Measurements from ENCODE around the gene CRYBG2. TPM values are rescaled to one million over a fixed set of nuclear protein-coding genes. Genes with fewer than 3 reads are reported as not detected.
A peak's percentile ranks its signal among the peaks of the same experiment; 100 is the strongest.

CRYBG2 gene
- total RNA-seq, 3 donors from 2014 or later (not counting 1 experiment from before 2014, with no cell fraction given): 2.5 to 5.8 (median 3.2) TPM

- WGBS (ENCODE audit: insufficient coverage): 20% methylated on average over 12 of the region's 16 CpGs
- peaks cover 49 to 53% of the 10 kb centered on the region in 2 donors for H3K4me1 Mint-ChIP-seq
- H3K27ac Mint-ChIP-seq: peak overlapping the region; percentile 79 to 88
- Histone ChIP-seq H3K4me1 (ENCODE audit: control insufficient read depth, insufficient read depth, low read length) (peaks cover 55% of the 10 kb centered on the region), H3K9me3 (ENCODE audit: control insufficient read depth, insufficient read depth, low read length) (no peaks in the 10 kb centered on the region), H3K4me3 (ENCODE audit: low read length) (no peak overlapping the region), H3K36me3 (ENCODE audit: control insufficient read depth, insufficient read depth, low read length) (peaks cover 33% of the 10 kb centered on the region), H3K27ac (ENCODE audit: low read length) (peak overlapping the region; percentile 25), H3K27me3 (ENCODE audit: control insufficient read depth, insufficient read depth, low read length) (no peaks in the 10 kb centered on the region)
- ATAC-seq (peak; percentile 89 to 94 (median 91)), DNase-seq (peak; percentile 95)
- intact Hi-C loops (cut with micrococcal nuclease): loop anchor here (1.0 to 5.0 kb wide), 5 partner anchors 37 to 216 kb away; partner anchors contain the start of gene ZNF593
- H3K4me3 Mint-ChIP-seq: peak overlapping the region; percentile 92
- peak; percentile 86 for TF ChIP-seq CTCF (IDR thresholded peaks at IDR 0.05)
- H3K27me3 Mint-ChIP-seq (ENCODE audit: low read depth in 2 of 2): no peaks in the 10 kb centered on the region
- no peaks in the 10 kb centered on the region for H3K9me3 Mint-ChIP-seq
- H3K36me3 Mint-ChIP-seq: peaks cover 7% of the 10 kb centered on the region
These were observed 32.5 kb downstream of the CRYBG2 start for GRCh38 chr1:26321315-26322041.

DNA sequence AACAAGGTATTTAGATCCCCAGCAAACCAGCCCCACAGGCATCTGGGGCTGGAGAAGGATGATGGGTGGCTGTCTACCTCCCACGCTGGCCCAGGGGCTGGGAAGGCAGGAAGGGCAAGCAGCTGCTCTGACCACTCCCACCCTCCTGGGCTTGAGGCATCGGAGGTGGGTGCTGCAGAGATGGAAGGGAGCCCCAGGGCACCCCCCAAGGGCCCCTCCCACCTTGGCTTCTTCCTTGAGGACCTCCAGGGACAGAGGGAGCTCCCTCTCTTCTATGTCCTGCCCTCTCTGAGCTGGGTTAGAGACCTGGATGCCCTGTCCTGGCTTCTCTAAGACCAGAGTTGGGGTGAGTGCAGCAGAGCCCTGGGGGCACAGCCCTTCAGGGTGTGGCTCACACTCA lies 33.0 kb downstream of the CRYBG2 start:
- Histone ChIP-seq H3K36me3 (ENCODE audit: control insufficient read depth, insufficient read depth, low read length) (peaks cover 33% of the 10 kb centered on the region), H3K27me3 (ENCODE audit: control insufficient read depth, insufficient read depth, low read length) (no peaks in the 10 kb centered on the region), H3K4me3 (ENCODE audit: low read length) (no peak overlapping the region), H3K9me3 (ENCODE audit: control insufficient read depth, insufficient read depth, low read length) (no peaks in the 10 kb centered on the region), H3K4me1 (ENCODE audit: control insufficient read depth, insufficient read depth, low read length) (peaks cover 61% of the 10 kb centered on the region), H3K27ac (ENCODE audit: low read length) (peak overlapping the region; percentile 25)
- ATAC-seq (peak in 1 of 3 donors; percentile 4), DNase-seq (no peak)
- TF ChIP-seq CTCF (IDR thresholded peaks at IDR 0.05): no peak
- WGBS (ENCODE audit: insufficient coverage): 65% methylated on average over 2 of the region's 2 CpGs
- no peaks in the 10 kb centered on the region for H3K9me3 Mint-ChIP-seq
- H3K27me3 Mint-ChIP-seq (ENCODE audit: low read depth in 2 of 2): no peaks in the 10 kb centered on the region
- peaks cover 53 to 54% of the 10 kb centered on the region in 2 donors for H3K4me1 Mint-ChIP-seq
- intact Hi-C loops (cut with micrococcal nuclease): loop anchor here (1.0 to 5.0 kb wide), 5 partner anchors 36 to 216 kb away; partner anchors contain the start of gene ZNF593
- peak overlapping the region; percentile 96 for H3K4me3 Mint-ChIP-seq
- H3K27ac Mint-ChIP-seq: peak overlapping the region; percentile 79 to 88
- H3K36me3 Mint-ChIP-seq: peaks cover 7% of the 10 kb centered on the region

DNA sequence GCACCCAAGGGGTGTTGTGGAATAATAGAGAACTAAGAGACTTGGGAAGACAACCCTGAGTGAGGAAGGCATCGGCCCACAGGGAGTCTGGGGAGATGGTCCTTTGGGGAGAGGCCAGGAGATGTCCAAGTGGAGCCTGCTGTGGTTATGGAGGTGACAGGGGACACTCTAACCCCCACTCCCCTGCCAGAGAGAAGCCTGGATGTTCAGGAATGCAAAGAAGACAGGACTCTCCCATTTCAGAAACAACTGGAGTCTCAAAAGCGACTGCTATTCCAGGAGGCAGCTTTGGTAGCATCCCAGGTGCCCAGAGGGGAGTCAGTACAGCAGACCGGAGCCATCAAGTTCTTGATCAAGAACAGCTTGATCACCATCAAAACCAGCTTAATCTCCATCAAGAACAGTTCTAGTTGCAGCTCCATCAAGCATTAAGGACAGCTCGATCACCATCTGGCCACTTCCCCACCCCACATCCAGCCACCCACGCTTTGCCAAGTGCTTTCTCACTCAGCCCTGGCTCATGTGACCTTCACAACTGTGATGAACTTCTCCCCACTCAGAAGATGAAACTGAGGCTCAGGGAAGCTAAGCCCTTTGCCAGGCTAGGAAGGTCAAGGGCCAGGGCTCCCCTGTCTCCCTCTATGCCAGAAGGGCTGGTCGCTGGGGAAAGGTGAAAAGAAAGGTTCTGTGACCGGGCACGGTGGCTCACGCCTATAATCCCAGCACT lies 35.4 kb downstream of the CRYBG2 start:
- WGBS (ENCODE audit: insufficient coverage): 19% methylated on average over 9 of the region's 9 CpGs
- H3K4me3 Mint-ChIP-seq: peak overlapping the region; percentile 96
- peak overlapping the region; percentile 30 for H3K27ac ChIP-seq (ENCODE audit: low read length)
- DNase-seq (peak in 1 of 2 donors; percentile 38), ATAC-seq (peak in 2 of 3 donors; percentile 16 to 24)
- peak overlapping the region; percentile 67 for H3K4me3 ChIP-seq (ENCODE audit: low read length)
- no peak for TF ChIP-seq CTCF (IDR thresholded peaks at IDR 0.05)
- H3K4me1 ChIP-seq (ENCODE audit: control insufficient read depth, insufficient read depth, low read length): peaks cover 85% of the 10 kb centered on the region
- H3K27me3 ChIP-seq (ENCODE audit: control insufficient read depth, insufficient read depth, low read length): no peaks in the 10 kb centered on the region
- intact Hi-C loops (cut with micrococcal nuclease): loop anchor here (10.0 kb wide), 1 partner anchor 56 kb away; the partner anchor contains the start of gene ZNF683
- peaks cover 7% of the 10 kb centered on the region for H3K36me3 Mint-ChIP-seq
- H3K9me3 Mint-ChIP-seq: no peaks in the 10 kb centered on the region
- no peaks in the 10 kb centered on the region for H3K27me3 Mint-ChIP-seq (ENCODE audit: low read depth in 2 of 2)
- H3K9me3 ChIP-seq (ENCODE audit: control insufficient read depth, insufficient read depth, low read length): no peaks in the 10 kb centered on the region
- H3K27ac Mint-ChIP-seq: peak overlapping the region; percentile 86 to 88
- H3K36me3 ChIP-seq (ENCODE audit: control insufficient read depth, insufficient read depth, low read length): peaks cover 28% of the 10 kb centered on the region
- H3K4me1 Mint-ChIP-seq: peaks cover 76 to 77% of the 10 kb centered on the region in 2 donors

Measured in natural killer cell (primary cell).